T47D (cell line): ENCODE results near the gene LILRB2.
"Not testable (repeated sequence)": the region's sequence is repeated elsewhere in the genome, so short reads cannot be mapped to it uniquely, and the experiment has no call there.

Source experiments
- DNase-seq, 2 experiments: peaks; one replicate each; pipeline versions ENCODE4 v3.0.0 to v3.0.0-alpha.2; 2011 to 2012; ENCODE audit warnings: low read depth in 1 of 2, low spot score in 1 of 2
- JUND ChIP-seq: IDR thresholded peaks from 2 replicates; pipeline ENCODE4 v1.6.1; 2012; ENCODE audit warnings: low read depth
- in situ Hi-C: cut with HindIII; loops from 2 replicates; pipeline ENCODE4 v1.10.0; 2016; ENCODE audit warnings: low sequenced_read_pairs, low pct_unique_long_range_greater_than_20kb

LILRB2 gene

DNA sequence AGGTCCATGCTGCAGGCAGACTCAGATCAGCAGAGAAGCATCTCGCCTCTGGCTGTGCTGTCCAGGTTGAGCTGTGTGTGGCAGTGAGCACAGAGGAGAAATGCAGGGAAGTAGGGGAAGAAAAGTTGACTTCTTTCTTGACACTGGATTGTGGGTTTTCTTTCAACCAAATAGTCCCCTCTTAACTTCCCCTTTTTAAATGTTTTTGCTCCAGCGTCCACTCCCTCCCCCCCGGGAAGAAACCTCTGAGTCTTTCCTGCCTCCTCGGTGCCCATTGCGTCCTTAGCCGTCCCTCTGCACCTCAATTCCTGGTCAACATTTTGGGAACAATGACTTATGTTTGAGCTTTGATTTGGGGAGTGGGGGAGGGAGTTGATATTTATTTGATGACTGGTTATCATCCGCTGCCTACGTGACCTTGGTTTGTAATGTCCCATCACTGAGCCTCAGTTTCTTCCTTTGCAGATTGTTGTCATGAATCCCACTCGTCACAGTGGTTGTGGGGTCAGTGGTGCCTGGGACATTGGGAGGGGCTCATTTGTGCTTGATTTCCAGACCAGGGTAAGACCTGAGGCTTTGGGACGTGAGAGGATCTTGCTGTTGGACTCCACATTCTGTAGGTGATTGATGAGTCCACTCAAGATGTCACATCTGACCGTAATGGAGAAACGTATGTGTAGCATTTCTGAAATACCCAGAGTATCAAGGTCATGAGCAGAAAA is at the start of gene LILRB2:
Gene LILRB2 (minus strand): TSS at position 104 of the 722 bp plus-strand sequence. CDS start 614 bp downstream, outside the sequence.
- no peak for DNase-seq
- no peak for TF ChIP-seq JUND
- in situ Hi-C loops, result no loop called here

DNA sequence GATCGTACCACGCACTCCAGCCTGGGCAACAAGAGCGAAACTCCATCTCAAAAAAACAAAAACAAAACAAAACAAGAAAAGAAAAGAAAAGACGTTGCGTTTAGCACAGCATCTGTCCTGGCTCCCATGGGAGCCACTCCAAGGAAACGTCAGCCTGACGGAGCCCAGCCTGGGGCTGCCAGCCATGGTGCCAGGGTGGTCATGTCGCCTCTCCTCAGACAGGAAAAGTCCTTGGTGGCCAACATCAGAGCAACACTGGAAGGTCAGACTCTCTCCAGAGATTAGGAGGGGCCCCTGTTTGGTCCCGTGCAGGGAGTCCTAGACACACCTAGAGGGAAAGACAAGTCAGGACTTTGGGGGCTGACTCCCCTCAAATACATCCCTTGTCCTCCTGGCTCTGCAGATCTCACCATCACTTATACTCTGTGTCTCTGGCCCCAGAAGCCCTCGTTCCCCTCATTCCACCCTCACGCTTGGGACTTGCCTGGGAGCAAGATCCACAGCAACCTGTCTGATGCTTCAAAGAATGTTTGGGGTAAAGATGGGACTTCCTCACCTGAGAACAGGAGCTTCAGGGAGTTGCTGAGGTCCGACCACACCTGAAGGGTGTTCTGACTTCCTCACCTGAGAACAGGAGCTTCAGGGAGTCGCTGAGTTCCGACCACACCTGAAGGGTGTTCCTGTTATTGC is 48.7 kb upstream of the LILRB2 start:
- in situ Hi-C loops, result no loop called here
- TF ChIP-seq JUND, result no peak
- DNase-seq, result no peak

DNA sequence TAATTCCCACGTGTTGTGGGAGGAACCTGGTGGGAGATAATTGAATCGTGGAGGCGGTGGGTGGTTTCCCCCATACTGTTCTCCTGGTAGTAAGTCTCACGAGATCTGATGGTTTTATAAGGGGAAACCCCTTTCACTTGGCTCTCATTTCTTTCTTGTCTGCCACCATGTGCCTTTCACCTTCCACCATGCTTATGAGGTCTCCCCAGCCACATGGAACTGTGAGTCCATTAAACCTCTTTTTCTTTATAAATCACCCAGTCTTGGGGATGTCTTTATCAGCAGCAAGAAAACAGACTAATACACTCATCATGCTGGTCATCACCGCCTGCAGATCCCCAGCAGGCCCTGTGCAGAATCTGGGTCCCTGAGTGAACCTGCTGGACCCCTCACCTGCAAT is 47.9 kb upstream of the LILRB2 start:
- in situ Hi-C loops, DNase-seq: not testable (repeated sequence)

DNA sequence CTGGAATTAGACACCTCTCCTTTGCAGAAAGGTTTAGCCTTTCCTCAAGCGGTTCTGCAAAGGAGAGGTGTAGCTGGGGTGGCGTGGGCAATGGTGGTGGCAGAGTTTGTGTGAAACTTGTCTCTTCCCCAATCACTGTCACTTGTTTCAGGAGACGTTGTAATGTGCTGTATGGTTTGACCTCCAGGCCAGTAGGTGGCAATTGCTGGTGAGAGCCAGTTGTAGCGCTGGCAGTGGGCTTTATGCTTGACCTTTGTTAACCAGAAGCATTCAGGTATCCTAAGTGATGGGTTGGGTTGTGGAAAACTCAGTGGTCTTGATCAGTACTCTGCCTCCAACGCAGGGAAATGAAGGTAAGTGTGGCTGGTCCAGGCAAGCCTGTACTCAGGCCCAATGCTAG is 44.7 kb upstream of the LILRB2 start:
- DNase-seq, result no peak
- in situ Hi-C loops, result no loop called here
- TF ChIP-seq JUND, result no peak

DNA sequence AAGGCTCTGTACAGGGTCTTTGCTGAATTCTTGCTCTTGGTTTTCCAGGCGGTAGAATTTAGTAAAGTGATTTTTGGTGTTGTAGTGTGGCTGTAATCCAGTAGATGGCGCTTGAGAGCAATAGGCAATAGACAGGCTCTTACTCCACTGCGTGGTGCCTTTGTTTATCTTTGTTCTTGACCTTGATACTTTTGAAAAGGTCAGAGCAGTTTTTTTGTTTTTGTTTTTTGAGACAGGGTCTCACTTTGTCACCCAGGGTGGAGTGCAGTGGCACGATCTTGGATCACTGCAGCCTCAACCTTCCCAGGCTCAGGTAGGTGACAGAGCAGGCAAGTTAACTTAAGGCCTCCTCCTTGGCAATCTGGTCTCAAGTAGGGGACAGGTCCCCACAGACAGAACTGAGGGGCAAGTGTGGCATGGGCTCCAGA is 44.3 kb upstream of the LILRB2 start:
- DNase-seq, result peak in 1 of 2 experiments; percentile 52
- in situ Hi-C loops, result no loop called here
- no peak for TF ChIP-seq JUND

DNA sequence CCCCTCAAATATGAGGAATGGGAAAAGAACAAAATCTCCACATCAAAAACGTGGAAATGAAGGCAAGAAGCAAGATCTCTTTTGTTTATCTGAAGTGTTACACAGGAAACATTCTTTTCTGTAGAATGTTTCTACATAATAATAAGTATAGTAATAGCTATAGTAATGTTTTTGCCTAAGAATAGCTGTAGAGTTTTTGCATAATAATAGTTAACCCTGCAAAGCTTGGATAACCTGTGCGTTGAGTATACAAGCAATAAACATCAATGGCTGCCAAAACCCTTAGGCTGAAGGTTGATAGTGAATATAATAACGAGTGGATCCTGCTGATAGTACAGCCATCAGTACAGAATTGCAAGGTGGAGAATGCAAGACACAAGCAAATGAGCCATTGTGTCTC is 43.2 kb upstream of the LILRB2 start:
- no peak for DNase-seq
- no peak for TF ChIP-seq JUND
- in situ Hi-C loops, result no loop called here

DNA sequence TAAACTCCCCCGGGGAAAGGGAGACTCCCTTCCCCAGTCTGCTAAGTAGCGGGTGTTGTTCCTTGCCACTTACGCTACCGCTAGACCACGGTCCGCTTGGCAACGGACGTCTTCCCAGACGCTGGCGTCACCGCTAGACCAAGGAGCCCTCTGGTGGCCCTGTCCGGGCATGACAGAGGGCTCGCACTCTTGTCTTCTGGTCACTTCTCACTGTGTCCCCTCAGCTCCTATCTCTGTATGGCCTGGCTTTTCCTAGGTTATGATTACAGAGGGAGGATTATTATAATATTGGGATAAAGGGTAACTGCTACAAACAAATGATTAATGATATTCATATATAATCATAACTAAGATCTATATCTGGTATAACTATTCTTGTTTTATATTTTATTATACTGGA is 42.0 kb upstream of the LILRB2 start:
- in situ Hi-C loops, DNase-seq: not testable (repeated sequence)

DNA sequence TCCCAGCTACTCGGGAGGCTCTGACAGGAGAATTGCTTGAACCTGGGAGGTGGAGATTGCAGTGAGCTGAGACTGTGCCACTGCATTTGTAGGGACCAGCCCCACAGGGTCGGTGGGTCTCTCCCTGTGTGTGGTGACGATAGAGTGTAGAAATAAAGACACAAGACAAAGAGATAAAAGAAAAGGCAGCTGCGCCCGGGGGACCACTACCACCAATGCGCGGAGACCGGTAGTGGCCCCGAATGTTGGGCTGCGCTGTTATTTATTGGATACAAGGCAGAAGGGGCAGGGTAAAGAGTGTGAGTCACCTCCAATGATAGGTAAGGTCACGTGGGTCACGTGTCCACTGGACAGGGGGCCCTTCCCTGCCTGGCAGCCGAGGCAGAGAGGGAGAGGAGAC is 41.4 kb upstream of the LILRB2 start:
- DNase-seq, in situ Hi-C loops: not testable (repeated sequence)

DNA sequence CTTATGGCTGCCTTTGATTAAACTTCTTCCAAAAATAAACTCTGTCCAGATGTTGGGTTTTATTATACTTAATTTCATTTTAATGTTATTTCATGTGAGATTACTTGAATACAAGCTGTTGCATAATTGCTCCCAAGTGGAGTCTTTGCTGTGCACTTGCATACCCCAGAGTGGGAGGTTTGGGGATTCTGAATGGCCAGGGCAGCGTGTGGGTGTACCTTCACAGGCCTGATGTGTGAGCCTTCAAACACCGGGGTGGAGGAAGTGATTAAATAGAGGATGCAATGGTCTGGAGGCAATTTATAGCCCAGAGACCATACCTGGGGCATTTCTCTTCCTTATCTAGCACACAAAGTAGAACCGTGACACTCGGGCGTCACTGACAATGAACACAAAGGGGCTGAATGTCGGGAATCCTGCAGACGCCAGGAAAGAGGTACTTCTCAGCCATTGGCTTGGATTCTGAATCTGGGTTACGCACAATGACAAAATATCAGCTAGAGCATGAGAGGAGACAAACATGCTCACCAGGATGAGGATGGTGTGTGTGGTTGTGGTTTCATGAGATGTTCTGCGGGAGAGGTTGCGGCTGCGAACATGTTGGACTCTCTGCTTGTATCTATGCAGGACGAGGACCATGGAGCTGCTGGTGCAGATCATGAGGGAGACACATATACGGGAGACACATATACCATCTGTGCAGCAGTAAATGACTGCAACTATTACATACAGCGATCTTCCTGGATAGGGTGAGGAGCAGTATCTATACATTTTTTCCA is 39.2 kb upstream of the LILRB2 start:
- TF ChIP-seq JUND, result no peak
- DNase-seq, result no peak
- in situ Hi-C loops, result no loop called here

DNA sequence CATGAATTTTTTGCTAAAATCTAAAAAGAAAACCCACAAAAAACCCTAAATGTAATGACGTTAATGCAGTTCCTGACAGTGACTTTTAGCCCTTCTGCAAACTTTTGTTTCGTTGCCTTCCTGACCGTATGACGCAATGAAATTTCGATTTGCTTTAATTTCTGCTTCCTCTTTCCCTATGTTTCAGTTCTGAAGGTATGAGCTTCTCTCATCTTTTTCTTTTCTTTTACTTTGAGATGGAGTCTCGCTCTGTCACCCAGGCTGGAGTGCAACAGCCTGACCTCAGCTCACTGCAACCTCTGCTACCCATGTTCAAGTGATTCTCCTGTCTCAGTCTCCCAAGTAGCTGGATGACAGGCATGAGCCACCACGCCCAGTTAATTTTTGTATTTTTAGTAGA is 38.1 kb upstream of the LILRB2 start:
- no peak for TF ChIP-seq JUND
- DNase-seq, result no peak
- in situ Hi-C loops, result no loop called here

DNA sequence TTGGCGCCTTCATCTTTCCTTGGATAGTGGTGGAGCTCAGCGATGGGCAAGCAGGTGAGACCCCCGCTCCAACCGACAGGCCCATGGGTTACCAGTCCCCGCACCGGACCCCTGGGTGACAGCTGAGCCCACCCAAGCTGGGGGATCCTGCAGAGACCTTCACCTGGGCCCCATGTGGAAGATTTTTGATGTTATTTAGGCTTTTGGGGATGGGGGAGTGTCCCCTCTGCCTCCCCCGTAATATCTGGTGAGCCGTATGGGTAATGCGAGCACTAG is 37.0 kb upstream of the LILRB2 start:
- in situ Hi-C loops, result no loop called here
- TF ChIP-seq JUND, result no peak
- DNase-seq, result no peak

DNA sequence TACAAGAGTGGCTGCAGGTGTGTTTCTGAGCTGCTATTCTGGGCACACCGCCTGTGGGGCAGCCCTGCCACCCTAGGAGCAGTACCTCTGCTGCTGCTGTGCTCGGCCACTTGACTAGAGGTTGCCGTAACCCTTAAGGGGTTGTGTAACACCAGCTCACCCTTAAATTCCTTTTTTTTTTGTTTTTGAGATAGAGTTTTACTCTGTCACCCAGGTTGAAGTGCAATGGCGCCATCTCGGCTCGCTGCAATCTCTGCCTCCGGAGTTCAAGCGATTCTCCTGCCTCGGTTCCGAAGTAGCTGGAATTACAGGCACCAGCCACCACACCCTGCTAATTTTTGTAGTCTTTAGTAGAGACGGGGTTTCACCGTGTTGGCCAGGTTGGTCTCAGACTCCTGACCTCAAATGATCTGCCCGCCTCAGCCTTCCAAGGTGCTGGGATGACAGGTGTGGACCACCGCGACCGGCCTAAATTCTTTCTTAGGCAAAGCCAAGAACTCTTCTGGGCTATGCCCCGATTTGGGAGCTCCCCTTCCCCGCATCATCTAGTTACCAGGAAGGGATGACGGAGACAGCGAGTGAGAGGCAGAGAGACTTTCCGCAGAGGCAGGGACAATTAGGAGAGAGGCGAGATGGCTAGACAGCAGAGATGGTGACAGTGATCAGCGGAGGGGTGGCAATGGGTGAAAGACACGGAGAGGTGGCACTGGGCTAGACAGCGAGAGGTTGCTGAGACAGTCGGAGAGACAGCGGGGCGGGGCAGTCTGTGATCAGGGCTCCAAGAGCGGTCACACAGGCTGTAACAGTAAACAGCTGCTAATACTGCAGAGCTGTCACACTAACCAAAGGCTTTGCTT is 36.4 kb upstream of the LILRB2 start:
- peak in 1 of 2 experiments; percentile 55 for DNase-seq
- in situ Hi-C loops, result no loop called here
- TF ChIP-seq JUND, result no peak
